A673 (cell line): ENCODE data around the gene MFSD11. TPM values are rescaled to one million over a fixed set of nuclear protein-coding genes. Genes with fewer than 3 reads are reported as not detected.

Experiments
- BruUV-seq: library from RNA; stranded (reverse); fragments of 400-500 nt; replicated peaks from 2 replicates; lab custom pipeline; 2021; lab: Mats Ljungman, UMichigan
- CTCF ChIA-PET: fragments of 300-600 bp; sonication (Branson Sonifier 250); formaldehyde crosslinking; loops from one replicate; lab custom pipeline; 2022; ENCODE audit warnings: antibody characterized with exemption; lab: Charles Lee
- POLR2A ChIA-PET: fragments of 300-600 bp; sonication (Branson Sonifier 250); formaldehyde crosslinking; loops from one replicate; lab custom pipeline; 2022; ENCODE audit warnings: antibody characterized with exemption; ENCODE audit not compliant: low non-redundant PET; lab: Charles Lee
- DNase-seq: peaks from one replicate; pipeline ENCODE4 v3.0.0-alpha.2; 2015; ENCODE audit warnings: low spot score
- H3K27ac ChIP-seq: fragments of 200-600 bp; sonication (generic); 2 replicates; pipeline ENCODE4 v1.5.1; 2016; ENCODE audit warnings: mixed run types, low read depth, mild to moderate bottlenecking, mixed read lengths, antibody characterized with exemption, low read length; ENCODE audit not compliant: poor library complexity, severe bottlenecking
- H3K27me3 ChIP-seq: fragments of 200-600 bp; sonication (generic); replicated peaks from 2 replicates; pipeline ENCODE4 v1.6.1; 2017; ENCODE audit warnings: mixed run types, low read depth, mild to moderate bottlenecking, mixed read lengths, antibody characterized with exemption, low read length; ENCODE audit not compliant: insufficient read depth, poor library complexity
- H3K36me3 ChIP-seq: fragments of 200-600 bp; sonication (generic); 2 replicates; pipeline ENCODE4 v1.6.1; 2016; ENCODE audit warnings: mixed run types, mild to moderate bottlenecking, mixed read lengths, antibody characterized with exemption, low read length; ENCODE audit not compliant: insufficient read depth, poor library complexity, severe bottlenecking
- H3K4me1 ChIP-seq: fragments of 200-600 bp; sonication (generic); 2 replicates; pipeline ENCODE4 v1.6.1; 2017; ENCODE audit warnings: mixed run types, mild to moderate bottlenecking, mixed read lengths, antibody characterized with exemption, low read length; ENCODE audit not compliant: insufficient read depth, poor library complexity, severe bottlenecking
- H3K4me3 ChIP-seq: fragments of 200-600 bp; sonication (generic); 2 replicates; pipeline ENCODE4 v1.5.1; 2016; ENCODE audit warnings: low read depth, mixed run types, mild to moderate bottlenecking, mixed read lengths, low read length; ENCODE audit not compliant: poor library complexity, severe bottlenecking
- H3K9me3 ChIP-seq: fragments of 200-600 bp; sonication (generic); 2 replicates; pipeline ENCODE4 v1.6.1; 2016; ENCODE audit warnings: mixed run types, low read depth, mild to moderate bottlenecking, mixed read lengths, antibody characterized with exemption, low read length; ENCODE audit not compliant: poor library complexity, severe bottlenecking
- CTCF ChIP-seq: fragments of 300-800, 200-600 bp; sonication (generic); conservative IDR thresholded peaks from 2 replicates; pipeline ENCODE4 v1.5.1; 2017; ENCODE audit warnings: low read depth, mild to moderate bottlenecking, antibody characterized with exemption, low read length, moderate library complexity, mixed read lengths
- EZH2 ChIP-seq: fragments of 200-600 bp; sonication (generic); IDR thresholded peaks from 2 replicates; pipeline ENCODE4 v1.6.1; 2017; ENCODE audit warnings: borderline replicate concordance, low read depth, mild to moderate bottlenecking, mixed read lengths, antibody characterized with exemption, low read length; ENCODE audit not compliant: poor library complexity, severe bottlenecking
- intact Hi-C: fragments of 100-400 bp; cut with micrococcal nuclease; formaldehyde crosslinking; loops from one replicate; pipeline ENCODE4 v1.10.0; 2022; ENCODE audit not compliant: unreplicated experiment
- total RNA-seq: library from RNA; stranded (reverse); gene quantifications from 2 replicates; pipeline ENCODE4 v1.2.3, GENCODE V29; 2021

Gene MFSD11
- total RNA-seq, 1 experiment from 2014 or later: 38.8 TPM

GRCh38 chr17:76816590-76817135, 78.7 kb downstream of the MFSD11 start:
- ChIA-PET POLR2A (interaction anchor here (0.7 kb wide), 1 partner anchor 656 kb away, joined by 3 read pairs; no protein-coding TSS in a partner anchor), CTCF (interaction anchor here (1.3 kb wide), 1 partner anchor 239 kb away, joined by 6 read pairs; no protein-coding TSS in a partner anchor)
- Histone ChIP-seq H3K27ac (no peak overlapping the region), H3K27me3 (no peaks in the 10 kb centered on the region), H3K4me1 (peaks cover 16% of the 10 kb centered on the region), H3K4me3 (no peak overlapping the region), H3K9me3 (no peaks in the 10 kb centered on the region), H3K36me3 (no peaks in the 10 kb centered on the region)
- intact Hi-C loops: loop anchor here (5.0 kb wide), 1 partner anchor 251 kb away; no protein-coding TSS in a partner anchor
- TF ChIP-seq EZH2 (no peak), CTCF (peak; percentile 91)
- peak; percentile 79 for DNase-seq
- no TSS peak for BruUV-seq

GRCh38 chr17:76820039-76820438, 82.1 kb downstream of the MFSD11 start:
- no peaks in the 10 kb centered on the region for H3K36me3 ChIP-seq
- intact Hi-C loops: no loop called here
- no TSS peak for BruUV-seq
- ChIA-PET POLR2A (no interaction called here), CTCF (no interaction called here)
- no peaks in the 10 kb centered on the region for H3K27me3 ChIP-seq
- peak; percentile 49 for DNase-seq
- no peak overlapping the region for H3K27ac ChIP-seq
- no peaks in the 10 kb centered on the region for H3K9me3 ChIP-seq
- no peak for TF ChIP-seq EZH2
- TF ChIP-seq CTCF: no peak
- no peak overlapping the region for H3K4me3 ChIP-seq
- H3K4me1 ChIP-seq: peaks cover 16% of the 10 kb centered on the region

- Histone ChIP-seq H3K4me1 (peaks cover 16% of the 10 kb centered on the region), H3K4me3 (no peak overlapping the region), H3K27ac (no peak overlapping the region), H3K36me3 (no peaks in the 10 kb centered on the region), H3K9me3 (no peaks in the 10 kb centered on the region), H3K27me3 (no peaks in the 10 kb centered on the region)
- ChIA-PET CTCF (no interaction called here), POLR2A (no interaction called here)
- TF ChIP-seq CTCF (no peak), EZH2 (no peak)
- no TSS peak for BruUV-seq
- no peak for DNase-seq
- intact Hi-C loops: no loop called here
Measured at GRCh38 chr17:76820561-76820960, 82.6 kb downstream of the MFSD11 start.
